ENCODE results near the gene KDELR1.

The KDELR1 gene

GRCh38 chr19:48371367-48371766 lies 20.0 kb downstream of the KDELR1 start:
- no peak for DNase-seq (ENCODE audit: low spot score)

GRCh38 chr19:48370955-48371354 lies 20.4 kb downstream of the KDELR1 start:
- DNase-seq (ENCODE audit: low spot score) = no peak

GRCh38 chr19:48368936-48369335 lies 22.4 kb downstream of the KDELR1 start:
- DNase-seq (ENCODE audit: low spot score) = no peak

- no peak for DNase-seq (ENCODE audit: low spot score)
Measured at GRCh38 chr19:48367855-48368254, 23.5 kb downstream of the KDELR1 start.

- DNase-seq (ENCODE audit: low spot score) = no peak
Measured at GRCh38 chr19:48365602-48366001, 25.7 kb downstream of the KDELR1 start.

- no peak for DNase-seq (ENCODE audit: low spot score)
Measured at GRCh38 chr19:48364598-48365348, 26.6 kb downstream of the KDELR1 start.

GRCh38 chr19:48363810-48364597 lies 27.3 kb downstream of the KDELR1 start, which contains the start of the genes SYNGR4 and TMEM143:
SYNGR4 (plus strand) TSS chr19:48364367; CDS start chr19:48365843, 1,476 bp downstream.
TMEM143 (minus strand) TSS chr19:48363940; CDS start chr19:48363920, 20 bp downstream.
- DNase-seq (ENCODE audit: low spot score) = peak; percentile 100

GRCh38 chr19:48363500-48363809 lies 27.9 kb downstream of the KDELR1 start:
- DNase-seq (ENCODE audit: low spot score) = no peak

GRCh38 chr19:48362716-48363499 lies 28.4 kb downstream of the KDELR1 start:
- DNase-seq (ENCODE audit: low spot score) = peak; percentile 99

GRCh38 chr19:48361912-48362311 lies 29.4 kb downstream of the KDELR1 start:
- DNase-seq (ENCODE audit: low spot score) = no peak

GRCh38 chr19:48359123-48359522 lies 32.2 kb downstream of the KDELR1 start:
- DNase-seq (ENCODE audit: low spot score) = no peak

GRCh38 chr19:48355365-48355954 lies 35.9 kb downstream of the KDELR1 start:
- no peak for DNase-seq (ENCODE audit: low spot score)

- no peak for DNase-seq (ENCODE audit: low spot score)
Measured at GRCh38 chr19:48354332-48354992, 36.9 kb downstream of the KDELR1 start.

GRCh38 chr19:48353677-48354076 lies 37.7 kb downstream of the KDELR1 start:
- DNase-seq (ENCODE audit: low spot score) = no peak

GRCh38 chr19:48351341-48351752 lies 40.0 kb downstream of the KDELR1 start:
- peak; percentile 55 for DNase-seq (ENCODE audit: low spot score)

- no peak for DNase-seq (ENCODE audit: low spot score)
Measured at GRCh38 chr19:48350856-48351255, 40.5 kb downstream of the KDELR1 start.

GRCh38 chr19:48348737-48349136 lies 42.6 kb downstream of the KDELR1 start:
- DNase-seq (ENCODE audit: low spot score) = no peak

- DNase-seq (ENCODE audit: low spot score) = no peak
Measured at GRCh38 chr19:48348045-48348444, 43.3 kb downstream of the KDELR1 start.

GRCh38 chr19:48346191-48346590 lies 45.2 kb downstream of the KDELR1 start:
- no peak for DNase-seq (ENCODE audit: low spot score)

GRCh38 chr19:48344892-48345291 lies 46.5 kb downstream of the KDELR1 start:
- no peak for DNase-seq (ENCODE audit: low spot score)

- no peak for DNase-seq (ENCODE audit: low spot score)
Measured at GRCh38 chr19:48342841-48343540, 48.4 kb downstream of the KDELR1 start.
